HG02642 (cell line): ENCODE measurements around the gene FAM168A.
A peak's percentile ranks its signal among the peaks of the same experiment; 100 is the strongest.

Source experiments
- ATAC-seq: cut with Tn5 transposase; IDR thresholded peaks from one replicate; pipeline ENCODE4 v1.9.1; 2021; ENCODE audit warnings: mild to moderate bottlenecking; ENCODE audit not compliant: unreplicated experiment, poor library complexity

FAM168A gene

DNA sequence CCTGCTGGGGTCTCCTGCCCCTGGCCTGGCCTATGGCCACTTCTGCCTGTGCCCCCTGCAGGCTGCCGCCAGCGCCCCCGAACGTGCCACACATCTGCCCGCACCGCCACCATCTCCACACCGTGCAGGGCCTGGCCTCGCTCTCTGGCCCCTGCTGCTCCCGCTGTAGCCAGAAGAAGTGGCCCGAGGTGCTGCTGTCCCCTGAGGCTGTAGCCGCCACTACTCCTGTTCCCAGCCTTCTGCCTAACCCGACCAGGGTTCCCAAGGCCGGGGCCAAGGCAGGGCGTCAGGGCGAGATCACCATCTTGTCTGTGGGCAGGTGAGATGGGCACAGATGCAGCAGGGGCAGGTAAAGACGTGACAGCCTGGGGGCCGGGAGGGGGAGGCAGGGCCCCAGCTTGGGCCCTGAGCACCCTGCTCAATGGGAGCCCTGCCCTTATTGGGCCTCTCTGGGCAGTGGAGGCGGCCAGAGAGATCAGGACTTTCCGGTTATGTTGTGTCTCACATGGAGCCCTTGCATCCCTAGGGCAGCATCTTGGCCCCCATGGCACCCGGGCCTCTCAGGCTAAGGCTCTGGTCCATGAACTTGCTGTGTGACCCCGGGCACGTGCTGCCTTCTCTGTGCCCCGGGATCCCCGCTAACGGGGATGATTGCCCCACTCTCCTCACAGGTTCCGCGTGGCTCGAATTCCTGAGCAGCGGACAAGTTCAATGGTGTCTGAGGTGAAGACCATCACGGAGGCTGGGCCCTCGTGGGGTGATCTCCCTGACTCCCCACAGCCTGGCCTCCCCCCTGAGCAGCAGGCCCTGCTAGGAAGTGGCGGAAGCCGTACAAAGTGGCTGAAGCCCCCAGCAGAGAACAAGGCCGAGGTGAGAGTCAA is 203.3 kb downstream of the FAM168A start:
- no peak for ATAC-seq

DNA sequence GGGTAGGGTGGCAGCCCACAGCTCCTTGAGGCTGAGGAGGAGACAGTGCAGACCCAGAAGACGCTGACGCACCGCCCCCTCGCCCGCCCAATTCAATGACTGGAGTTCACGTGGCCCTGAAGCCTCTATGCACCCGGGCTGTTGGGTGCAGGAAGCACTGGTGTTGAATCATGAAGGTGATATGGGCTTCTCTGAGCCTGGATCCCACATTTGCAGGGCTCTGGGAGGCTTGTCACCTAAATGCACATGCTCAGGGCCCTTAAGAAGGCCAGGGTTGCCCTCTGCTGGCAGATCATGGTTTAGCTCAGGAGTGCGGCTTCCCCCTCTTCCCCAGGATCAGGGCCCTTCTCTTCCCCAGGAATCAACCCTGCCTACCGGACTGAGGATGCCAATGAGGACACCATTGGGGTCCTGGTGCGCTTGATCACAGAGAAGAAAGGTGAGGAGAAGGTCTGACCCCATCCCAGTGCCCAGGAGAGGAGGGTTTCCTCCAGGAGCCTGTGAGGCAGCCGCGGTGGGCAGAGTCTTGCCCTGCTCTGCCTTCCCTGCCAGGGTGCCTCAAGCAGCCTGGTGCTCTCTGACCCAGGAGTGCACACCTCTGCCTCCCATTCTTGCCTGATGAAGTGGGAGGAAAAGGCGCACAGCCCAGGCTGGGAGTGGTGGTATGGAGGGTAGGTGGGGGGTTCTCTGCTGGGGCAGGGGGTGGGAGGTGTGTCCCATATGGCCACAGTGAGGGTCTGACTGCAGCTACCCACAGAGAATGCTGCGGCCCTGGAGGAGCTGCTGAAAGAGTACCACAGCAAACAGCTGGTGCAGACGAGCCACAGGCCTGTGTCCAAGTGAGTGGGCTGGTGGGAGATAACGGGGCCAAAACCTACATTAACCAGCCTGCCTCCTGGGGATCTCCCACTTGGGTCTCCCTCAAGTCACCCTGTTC is 204.2 kb downstream of the FAM168A start:
- no peak for ATAC-seq

DNA sequence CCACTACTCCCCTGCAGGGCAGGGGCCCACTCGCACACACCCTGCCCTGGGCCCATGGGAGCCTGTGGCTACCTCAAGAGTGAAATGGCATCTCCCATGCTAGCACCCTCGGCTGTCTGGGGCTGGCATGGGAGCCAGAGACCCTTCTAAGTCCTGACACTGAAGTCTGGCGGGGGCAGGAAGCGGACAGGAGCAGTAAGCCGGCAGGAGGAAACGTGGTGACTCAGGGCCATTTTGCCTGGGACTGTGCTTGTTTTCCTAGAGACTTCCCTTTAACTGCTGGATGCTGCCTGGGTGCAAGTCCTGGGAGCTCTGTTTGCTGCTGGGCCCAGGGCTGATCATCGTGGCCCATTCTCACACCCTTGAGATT is 204.9 kb downstream of the FAM168A start:
- ATAC-seq = no peak

DNA sequence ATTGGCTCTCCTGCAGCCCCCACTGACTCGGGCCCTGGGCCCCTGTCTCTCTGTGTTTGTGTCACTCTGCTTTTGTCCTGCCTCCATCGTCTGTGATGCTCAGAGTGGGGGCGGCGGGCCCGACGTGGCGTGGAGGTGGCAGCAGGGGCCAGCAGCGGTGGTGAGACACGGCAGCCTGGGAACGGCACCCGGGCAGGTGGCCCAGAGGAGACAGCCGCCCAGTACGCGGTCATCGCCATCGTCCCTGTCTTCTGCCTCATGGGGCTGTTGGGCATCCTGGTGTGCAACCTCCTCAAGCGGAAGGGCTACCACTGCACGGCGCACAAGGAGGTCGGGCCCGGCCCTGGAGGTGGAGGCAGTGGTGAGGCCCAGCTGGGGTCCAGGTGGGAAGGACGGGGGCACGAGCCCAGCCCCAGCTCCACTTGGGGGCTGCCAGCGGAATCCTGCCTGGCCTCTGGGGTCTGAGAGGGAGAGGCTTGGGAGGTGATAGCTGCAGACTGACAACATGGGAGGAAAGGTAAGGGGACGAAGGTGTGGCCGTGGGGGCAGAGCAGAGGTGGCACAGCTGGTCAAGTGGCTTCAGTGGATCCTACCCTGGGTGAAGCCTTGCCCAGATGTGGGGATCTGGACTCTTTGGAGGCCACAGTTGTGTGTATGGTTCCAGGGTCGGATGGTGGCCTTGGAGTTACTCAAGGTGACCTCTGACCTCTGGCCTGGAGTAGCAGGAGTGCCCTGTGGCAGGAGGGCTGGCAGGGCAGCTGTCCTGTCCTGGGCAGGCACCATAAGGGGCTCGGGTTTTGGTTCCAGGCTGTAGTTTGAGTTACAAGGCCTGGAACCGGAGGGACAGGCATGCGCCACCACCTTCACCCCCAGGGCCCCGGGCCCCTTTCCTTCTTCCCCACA is 205.6 kb downstream of the FAM168A start:
- no peak for ATAC-seq

DNA sequence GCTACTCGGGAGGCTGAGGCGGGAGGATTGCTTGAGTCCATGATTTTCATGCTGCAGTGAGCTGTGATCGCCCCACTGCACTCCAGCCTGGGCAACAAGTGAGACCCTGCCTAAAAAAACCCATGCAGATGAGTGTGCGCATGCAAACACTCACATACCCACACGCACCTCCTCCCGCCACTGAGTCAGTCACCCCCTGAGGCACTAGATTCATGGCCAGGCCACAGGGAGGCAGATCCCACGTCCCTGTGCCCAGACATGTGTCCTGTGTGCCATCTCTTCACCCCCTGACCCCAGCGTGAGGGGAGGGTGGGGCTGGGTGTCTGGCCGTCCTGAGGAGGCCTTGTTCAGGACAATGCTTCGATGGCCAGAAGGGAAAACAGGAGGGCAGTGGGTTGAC is 206.2 kb downstream of the FAM168A start:
- ATAC-seq = no peak

DNA sequence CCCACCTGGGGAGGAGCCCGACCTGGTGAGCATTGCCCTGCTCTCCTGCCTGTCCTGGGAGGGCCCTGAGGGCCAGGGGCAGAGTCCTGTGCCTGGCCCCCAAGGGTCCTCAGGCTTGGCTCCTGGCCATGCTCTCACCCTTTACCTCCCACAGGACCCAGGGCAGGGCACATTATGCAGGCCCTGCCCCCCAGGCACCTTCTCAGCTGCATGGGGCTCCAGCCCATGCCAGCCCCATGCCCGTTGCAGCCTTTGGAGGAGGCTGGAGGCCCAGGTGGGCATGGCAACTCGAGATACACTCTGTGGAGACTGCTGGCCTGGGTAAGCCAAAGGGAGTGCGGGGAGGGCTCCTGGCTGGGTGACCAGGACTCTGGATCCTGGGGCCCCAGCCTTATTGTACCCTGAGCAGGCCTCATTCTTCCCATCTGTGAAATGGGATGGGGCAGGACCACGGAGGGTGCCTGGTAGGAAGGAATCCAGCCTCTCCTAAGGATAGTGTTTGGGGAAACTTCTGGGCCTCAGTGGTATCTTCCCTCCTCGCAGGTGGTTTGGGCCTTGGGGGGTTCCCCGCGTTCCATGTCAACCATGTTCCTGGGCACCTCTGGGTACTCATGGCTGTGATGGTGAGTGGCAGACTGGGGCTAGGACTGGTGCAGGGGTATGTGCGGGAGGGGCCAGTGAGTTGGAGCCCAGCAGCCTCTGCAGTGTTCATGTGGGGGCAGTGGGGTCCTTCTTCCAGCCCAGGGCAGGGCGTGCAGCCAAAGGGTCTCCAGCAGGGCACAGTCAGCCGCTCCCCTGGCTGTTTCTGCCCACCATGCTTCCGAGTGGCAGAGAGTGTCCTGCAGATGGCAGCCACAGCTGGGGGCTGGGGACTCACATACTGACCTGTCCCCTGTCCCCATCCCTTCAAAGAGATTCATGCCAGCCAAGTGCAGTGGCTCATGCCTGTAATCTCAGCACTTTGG is 207.0 kb downstream of the FAM168A start:
- ATAC-seq = no peak

DNA sequence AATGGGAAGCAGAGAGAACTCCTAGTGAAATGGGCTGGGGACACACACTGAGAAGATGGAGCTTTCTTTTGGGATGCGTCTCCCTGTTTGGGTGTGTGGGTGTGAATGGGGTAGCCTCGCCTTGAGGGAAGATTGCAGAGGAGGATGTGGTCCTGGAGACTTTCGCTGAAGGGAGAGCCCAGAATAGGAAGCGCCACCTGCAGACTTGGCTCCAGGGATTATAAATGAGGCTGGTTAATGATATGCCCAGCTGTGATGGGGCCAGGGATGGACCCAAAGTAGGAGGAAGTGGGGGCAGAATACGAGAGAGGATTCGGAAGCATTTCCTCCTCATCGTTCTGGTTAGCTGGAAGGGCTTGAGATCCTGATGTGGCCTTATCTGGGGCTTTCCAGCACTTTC is 208.0 kb downstream of the FAM168A start:
- no peak for ATAC-seq

DNA sequence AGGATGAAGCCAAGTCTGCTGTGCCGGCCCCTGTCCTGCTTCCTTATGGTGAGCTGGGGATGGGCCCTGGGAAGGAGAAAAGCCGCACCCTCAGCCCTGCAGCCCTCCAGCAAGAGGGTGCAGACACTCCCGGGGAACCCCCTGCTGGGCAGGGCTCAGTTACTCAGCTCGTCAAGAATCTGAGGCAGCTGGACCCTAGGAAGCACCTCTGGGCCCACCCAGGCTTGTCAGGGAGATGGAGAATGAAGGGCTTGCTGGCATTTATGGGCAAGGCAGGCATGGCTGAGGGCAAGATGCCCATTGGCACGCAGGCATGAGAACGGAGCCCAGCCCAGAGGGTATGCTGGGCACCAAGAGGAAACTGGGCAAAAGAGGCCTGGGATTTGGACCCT is 208.8 kb downstream of the FAM168A start:
- ATAC-seq = no peak

DNA sequence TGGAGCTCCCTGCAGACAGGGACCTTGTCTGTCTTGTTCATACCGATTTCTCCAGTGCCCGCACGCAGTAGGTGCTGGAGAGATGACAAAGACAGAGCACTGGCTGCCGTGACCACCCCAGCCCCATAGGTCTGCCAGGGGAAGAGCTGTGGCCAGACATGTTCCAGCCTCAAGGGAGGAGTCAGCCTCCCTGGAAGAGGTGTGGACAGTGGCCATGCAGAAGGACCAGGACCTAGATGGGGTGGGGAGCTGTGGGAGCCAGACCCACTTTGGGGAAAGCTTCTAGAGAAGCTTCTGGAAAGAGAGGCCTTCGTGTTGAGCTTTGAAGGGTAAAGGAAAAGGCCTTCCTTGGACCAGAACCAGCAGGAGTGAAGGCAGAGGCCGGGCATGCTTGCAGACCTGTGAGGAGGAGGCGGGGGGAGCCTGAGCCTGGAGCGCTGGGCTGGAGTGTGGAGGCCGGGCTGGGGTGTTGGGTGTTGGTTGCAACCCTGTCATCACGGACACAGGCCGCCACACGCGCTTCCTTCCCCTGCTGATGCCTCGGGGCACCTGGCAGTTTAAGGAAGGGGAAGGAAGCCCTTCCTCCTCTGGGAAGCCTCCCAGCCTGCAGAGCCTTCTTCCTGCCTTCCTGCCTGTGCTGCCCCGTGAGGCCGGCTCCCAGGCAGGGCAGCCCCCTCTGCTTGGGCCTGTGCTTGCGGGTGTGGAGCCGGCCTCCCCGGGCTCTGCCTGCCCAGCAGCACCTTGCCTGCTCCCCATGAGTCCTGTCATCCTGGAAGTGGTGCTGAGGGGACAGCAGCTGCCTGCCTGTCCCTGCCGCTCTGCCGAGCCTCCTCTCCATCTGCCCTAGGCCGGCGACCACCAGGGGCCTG is 209.4 kb downstream of the FAM168A start:
- no peak for ATAC-seq

DNA sequence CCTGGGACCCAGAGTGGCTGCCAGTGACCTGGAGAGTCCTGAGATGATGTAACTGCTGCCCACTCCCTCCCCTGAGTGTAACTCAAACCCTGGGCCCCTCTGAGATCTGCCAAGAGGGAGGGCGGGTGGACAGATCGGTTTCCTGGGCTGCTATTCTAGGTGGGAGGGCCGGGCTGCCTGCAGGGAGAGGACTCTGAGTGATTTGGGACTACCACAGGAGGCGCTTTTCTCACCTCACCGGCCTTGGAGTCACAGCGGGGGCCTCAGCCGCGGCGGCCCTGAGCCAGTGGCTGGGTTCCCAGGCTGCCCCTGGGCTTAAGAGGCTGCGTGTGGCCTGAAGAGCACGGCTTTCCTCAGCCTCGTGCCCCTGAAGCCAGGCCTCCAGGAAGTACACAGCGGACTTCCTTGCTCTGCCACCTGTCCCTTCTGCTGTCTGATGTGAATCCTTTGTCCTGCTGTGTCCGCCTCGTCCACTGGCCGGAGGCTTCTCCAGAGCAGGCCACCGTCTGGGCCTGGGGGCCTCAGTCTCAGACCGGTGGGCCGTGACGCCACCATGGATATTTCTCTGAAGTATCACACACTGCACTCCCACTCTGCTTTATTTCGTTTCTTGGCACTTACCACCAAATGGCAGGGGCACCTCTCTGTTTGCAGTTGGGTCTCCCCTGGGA is 210.2 kb downstream of the FAM168A start:
- no peak for ATAC-seq

DNA sequence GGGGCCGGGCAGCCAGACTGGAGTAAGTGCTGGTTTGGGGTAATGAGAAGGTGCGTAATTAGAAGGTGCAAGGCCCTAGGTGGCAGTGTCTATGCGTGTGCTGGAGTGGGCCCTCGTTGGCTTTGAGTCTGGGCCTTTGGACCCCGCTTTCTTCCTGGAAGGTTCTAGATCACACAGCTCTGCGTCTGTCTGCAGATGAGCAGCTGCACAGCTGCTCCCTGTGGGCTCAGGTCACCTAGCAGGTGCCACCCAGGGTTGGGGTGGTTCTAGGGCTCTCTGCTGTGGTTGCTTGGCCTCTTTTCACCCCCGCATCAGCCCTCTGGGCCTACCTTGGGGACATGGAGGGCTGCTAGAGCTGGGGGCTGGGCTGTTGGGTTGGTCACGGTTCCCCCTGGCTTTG is 211.4 kb downstream of the FAM168A start:
- no peak for ATAC-seq

DNA sequence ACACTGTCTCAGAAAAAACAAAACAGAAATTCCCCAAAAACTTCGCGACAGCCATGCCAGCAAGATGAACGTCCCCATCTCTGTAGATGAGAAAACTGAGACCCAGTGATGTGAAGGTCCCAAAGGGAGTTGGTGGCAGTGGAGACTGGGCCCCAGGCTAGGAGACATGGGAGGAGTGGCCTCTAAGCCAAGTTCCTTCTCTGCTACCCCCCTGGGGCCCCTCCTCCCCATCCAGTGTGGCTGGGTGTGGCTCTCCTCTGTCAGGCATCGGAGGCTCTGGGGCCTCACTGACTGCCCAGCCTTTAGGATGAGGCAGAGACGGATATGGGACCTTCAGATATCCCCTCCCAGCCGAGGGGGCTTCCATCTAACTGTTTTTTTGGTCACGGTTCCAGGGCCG is 211.9 kb downstream of the FAM168A start:
- ATAC-seq = no peak

DNA sequence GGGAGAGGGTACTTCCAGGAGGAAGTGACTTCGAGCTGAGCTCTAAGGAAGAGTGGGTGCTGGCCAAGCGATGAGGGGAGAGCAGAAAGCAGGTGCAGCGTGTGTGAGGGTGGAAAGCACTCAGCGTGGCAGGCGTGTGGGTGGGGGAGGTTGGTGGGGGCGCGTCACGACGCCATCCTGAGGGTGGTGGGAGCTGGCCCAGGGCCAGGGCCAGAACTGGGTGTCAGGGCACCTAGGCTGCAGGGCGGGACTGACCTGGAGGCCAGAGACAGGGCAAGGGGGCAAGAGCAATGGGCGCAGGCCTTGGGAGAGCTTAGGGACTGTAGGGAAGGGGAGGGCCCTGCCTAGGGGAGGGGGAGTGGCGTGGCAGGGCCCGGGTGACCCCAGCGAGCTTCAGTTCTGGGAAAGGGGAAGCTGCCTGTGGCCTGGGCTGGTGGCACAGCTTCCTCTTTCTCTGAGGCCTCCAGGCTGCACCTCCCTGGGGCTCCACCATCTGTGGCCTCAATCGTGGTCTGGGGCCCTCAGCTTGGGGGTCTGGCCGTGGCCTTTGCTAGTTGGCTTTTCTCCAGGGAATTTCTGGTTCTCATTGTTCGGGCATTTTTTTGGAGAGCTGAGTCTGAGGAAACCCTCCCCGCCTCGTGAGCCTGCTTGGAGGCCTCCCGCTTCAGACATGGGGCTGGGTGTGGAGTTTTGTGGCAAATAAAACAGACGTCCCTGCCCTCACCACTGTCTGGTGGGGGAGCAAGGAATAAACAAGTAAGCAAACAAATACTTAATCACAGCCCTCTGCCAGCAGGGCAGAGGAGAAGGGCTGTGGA is 212.8 kb downstream of the FAM168A start:
- peak; percentile 43 for ATAC-seq

DNA sequence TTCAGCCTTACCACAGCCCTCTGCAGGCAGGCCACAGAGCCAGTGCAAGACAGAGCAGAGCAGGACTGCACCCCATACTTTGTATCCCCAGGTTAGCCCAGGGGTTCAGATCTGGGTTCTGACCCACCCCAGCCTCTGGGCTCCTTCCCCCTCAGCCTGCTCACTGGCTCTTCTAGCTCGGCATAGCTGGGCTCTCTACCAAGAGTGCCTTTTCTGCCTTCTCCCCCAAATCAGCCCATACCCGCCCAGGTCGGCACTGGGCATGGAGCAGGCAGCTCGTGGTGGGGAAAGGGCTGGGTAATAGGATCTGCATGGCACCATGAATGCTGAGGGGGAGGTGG is 213.4 kb downstream of the FAM168A start:
- ATAC-seq = no peak

DNA sequence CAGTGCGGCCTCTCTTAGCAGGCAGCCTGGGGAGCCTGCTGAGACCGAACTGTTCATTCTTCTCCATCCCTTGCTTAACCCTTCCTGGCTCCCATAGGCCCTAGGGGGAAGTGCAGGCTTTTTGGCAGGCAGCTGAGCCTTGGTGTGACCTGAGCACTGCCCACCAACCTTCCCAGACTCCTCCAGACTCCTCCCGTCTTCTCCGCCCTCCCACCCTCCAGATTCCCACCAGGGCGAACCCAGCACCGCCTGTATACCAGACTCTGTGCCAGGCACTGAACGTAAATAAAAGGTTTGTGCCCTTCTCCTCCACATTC is 213.8 kb downstream of the FAM168A start:
- ATAC-seq = no peak

DNA sequence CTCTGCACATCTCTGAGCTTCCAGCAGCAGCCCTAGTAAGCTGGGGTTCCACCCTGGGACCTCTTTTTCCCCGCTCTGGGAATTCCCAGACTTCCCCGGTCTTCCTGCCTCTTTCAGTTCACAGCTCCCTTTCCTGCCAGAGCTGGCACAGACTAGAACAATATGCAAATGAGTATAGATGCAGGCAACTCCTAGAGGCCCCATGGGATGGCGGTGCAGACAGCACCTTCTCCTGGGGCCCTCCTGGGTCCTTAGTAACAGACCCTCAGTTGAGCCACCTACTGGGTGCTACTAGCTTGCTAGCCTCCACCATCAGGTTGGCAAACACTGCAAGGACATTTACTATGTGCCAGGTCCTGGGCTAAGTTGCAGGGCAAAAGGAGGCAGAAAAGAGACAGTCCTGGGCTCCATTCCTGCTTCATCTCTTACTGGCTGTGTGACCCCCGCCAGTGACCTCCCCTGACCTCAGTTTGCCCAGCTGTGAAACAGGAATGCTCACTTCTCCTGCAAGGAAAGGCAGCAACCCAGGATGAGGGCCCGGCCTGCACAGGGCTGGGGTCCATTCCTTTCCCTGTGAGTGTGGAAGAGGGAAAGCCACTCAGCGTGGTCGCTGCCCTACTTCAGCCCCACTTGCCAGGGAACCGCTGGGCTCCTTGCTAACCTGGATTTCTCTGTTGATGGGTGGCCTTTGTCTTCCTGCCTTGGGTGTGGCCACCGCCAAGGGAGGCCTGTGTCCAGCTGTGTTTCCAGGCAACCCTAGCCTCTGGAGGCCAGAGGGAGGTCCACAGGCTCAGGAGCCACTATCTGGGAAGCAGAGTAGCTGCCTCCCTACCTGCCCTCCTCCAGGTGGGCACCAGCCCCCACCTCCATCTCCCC is 214.4 kb downstream of the FAM168A start:
- no peak for ATAC-seq
